NT2/D1 (cell line): ENCODE measurements around the gene FOXP1.

Experiments
- SUZ12 ChIP-seq: IDR thresholded peaks from 2 replicates; pipeline ENCODE4 v1.6.1; 2011; ENCODE audit not compliant: insufficient read length, insufficient read depth; ENCODE audit errors: extremely low read depth
- YY1 ChIP-seq: IDR thresholded peaks from 2 replicates; pipeline ENCODE4 v1.6.1; 2011; ENCODE audit not compliant: insufficient read length, insufficient read depth
- ZNF274 ChIP-seq: IDR thresholded peaks from 2 replicates; pipeline ENCODE4 v1.6.1; 2011; ENCODE audit warnings: mild to moderate bottlenecking, low read depth, low read length

DNA sequence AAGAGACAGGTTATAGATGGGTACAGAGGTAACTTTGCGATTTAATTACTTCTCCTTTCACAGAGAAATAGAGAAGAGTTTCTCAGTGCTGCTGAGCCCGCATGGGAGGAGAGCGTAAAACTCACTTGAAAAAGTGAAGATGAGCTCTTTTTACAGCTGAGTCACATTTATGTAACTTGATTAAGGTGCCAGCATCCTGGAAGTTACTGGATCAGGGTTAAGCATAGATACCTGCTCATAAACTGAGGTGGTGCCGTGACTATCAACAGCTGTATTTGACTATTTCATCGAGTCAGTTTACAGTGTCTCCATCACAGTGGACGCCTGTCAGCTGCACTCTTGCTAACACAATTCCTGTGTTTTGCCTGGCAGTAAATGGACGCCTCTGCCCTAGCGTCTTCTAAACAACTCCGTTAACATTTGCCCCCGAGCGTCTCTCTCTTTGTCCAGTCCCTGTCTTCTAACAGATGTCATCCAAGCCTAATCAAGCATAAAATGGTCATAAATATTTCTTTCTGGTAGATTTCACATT lies 414.6 kb downstream of the FOXP1 start:
- TF ChIP-seq ZNF274: no peak
- TF ChIP-seq YY1: no peak
- TF ChIP-seq SUZ12: no peak
